ENCODE measurements around the gene SORL1. TPM values are rescaled to one million over a fixed set of nuclear protein-coding genes. Genes with fewer than 3 reads are reported as not detected.

SORL1 gene
- total and polyA plus RNA-seq, 2 of the 13 experiments (the other 11 are each of a cell fraction or from before 2014, with no cell fraction given): 21.3 to 148 TPM

DNA sequence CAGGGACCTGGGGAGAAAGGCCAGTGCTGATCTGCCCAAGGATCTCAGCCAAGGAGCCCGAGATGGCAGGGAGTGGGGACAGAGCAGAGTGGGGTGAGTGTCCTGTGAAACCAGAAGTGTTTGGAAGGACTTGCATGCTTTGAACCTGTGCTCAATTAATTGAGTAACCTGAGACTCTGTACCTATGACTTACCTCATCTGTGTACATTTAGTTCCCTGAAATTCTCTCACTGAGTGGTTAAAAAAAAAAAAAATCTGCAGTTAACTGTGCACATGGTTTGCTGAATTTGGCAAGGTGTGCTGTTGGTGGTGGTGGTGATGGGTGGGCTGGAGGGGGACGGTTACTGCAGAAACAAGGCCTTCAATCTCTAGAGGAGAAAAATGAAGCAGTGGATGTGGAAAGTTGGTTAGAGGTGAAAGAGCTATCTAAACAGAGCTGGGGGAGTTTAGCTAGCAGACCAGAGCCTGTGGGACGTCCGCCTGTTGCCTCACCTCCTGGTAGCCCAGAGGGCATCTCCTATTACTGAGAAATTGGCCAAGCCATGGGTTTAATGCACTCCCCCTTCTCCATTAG lies 8.9 kb downstream of the SORL1 start (continued):
- TF ChIP-seq, protein P1, sequence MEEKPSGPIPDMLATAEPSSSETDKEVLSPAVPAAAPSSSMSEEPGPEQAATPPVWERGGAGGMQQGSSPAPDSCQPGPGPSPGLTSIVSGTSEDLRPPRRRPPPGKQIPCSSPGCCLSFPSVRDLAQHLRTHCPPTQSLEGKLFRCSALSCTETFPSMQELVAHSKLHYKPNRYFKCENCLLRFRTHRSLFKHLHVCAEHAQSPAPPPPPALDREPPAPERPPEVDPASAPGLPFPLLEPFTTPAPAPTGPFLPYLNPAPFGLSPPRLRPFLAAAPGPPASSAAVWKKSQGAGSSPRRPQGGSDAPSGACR (CRISPR knock-in tag; IDR thresholded peaks at IDR 0.05): peak; percentile 37; the same call in 1 of the 2 replicates
- TF ChIP-seq, protein P2, sequence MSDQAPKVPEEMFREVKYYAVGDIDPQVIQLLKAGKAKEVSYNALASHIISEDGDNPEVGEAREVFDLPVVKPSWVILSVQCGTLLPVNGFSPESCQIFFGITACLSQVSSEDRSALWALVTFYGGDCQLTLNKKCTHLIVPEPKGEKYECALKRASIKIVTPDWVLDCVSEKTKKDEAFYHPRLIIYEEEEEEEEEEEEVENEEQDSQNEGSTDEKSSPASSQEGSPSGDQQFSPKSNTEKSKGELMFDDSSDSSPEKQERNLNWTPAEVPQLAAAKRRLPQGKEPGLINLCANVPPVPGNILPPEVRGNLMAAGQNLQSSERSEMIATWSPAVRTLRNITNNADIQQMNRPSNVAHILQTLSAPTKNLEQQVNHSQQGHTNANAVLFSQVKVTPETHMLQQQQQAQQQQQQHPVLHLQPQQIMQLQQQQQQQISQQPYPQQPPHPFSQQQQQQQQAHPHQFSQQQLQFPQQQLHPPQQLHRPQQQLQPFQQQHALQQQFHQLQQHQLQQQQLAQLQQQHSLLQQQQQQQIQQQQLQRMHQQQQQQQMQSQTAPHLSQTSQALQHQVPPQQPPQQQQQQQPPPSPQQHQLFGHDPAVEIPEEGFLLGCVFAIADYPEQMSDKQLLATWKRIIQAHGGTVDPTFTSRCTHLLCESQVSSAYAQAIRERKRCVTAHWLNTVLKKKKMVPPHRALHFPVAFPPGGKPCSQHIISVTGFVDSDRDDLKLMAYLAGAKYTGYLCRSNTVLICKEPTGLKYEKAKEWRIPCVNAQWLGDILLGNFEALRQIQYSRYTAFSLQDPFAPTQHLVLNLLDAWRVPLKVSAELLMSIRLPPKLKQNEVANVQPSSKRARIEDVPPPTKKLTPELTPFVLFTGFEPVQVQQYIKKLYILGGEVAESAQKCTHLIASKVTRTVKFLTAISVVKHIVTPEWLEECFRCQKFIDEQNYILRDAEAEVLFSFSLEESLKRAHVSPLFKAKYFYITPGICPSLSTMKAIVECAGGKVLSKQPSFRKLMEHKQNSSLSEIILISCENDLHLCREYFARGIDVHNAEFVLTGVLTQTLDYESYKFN (CRISPR knock-in tag; conservative IDR thresholded peaks at IDR 0.05): peak; percentile 77
- TF ChIP-seq ZNF567 (CRISPR knock-in tag; IDR thresholded peaks at IDR 0.05; ENCODE audit: borderline replicate concordance) (0 out of 2 replicates have a peak, but pooled peaks have one; percentile 49), ZNF337 (CRISPR knock-in tag; IDR thresholded peaks at IDR 0.05; ENCODE audit: borderline replicate concordance, low read depth) (no peak), GFI1 (CRISPR knock-in tag; IDR thresholded peaks at IDR 0.05; ENCODE audit: borderline replicate concordance) (peak; percentile 56; the same call in 1 of the 2 replicates), LCORL (IDR thresholded peaks at IDR 0.05) (peak; percentile 41; the same call in 1 of the 2 replicates), LCORL (CRISPR knock-in tag; IDR thresholded peaks at IDR 0.05) (peak; percentile 74), HNF4A (CRISPR knock-in tag; IDR thresholded peaks at IDR 0.05) (peak; percentile 71), FOXP1 (IDR thresholded peaks at IDR 0.05) (no peak), FOXP1 (CRISPR knock-in tag; IDR thresholded peaks at IDR 0.05) (peak; percentile 56), ZSCAN22 (CRISPR knock-in tag; IDR thresholded peaks at IDR 0.05) (no peak), PHF21A (CRISPR knock-in tag; IDR thresholded peaks at IDR 0.05) (peak; percentile 67)
- TF ChIP-seq, protein P3, sequence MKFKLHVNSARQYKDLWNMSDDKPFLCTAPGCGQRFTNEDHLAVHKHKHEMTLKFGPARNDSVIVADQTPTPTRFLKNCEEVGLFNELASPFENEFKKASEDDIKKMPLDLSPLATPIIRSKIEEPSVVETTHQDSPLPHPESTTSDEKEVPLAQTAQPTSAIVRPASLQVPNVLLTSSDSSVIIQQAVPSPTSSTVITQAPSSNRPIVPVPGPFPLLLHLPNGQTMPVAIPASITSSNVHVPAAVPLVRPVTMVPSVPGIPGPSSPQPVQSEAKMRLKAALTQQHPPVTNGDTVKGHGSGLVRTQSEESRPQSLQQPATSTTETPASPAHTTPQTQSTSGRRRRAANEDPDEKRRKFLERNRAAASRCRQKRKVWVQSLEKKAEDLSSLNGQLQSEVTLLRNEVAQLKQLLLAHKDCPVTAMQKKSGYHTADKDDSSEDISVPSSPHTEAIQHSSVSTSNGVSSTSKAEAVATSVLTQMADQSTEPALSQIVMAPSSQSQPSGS (CRISPR knock-in tag; IDR thresholded peaks at IDR 0.05): peak; percentile 65
- TF ChIP-seq, protein P4, sequence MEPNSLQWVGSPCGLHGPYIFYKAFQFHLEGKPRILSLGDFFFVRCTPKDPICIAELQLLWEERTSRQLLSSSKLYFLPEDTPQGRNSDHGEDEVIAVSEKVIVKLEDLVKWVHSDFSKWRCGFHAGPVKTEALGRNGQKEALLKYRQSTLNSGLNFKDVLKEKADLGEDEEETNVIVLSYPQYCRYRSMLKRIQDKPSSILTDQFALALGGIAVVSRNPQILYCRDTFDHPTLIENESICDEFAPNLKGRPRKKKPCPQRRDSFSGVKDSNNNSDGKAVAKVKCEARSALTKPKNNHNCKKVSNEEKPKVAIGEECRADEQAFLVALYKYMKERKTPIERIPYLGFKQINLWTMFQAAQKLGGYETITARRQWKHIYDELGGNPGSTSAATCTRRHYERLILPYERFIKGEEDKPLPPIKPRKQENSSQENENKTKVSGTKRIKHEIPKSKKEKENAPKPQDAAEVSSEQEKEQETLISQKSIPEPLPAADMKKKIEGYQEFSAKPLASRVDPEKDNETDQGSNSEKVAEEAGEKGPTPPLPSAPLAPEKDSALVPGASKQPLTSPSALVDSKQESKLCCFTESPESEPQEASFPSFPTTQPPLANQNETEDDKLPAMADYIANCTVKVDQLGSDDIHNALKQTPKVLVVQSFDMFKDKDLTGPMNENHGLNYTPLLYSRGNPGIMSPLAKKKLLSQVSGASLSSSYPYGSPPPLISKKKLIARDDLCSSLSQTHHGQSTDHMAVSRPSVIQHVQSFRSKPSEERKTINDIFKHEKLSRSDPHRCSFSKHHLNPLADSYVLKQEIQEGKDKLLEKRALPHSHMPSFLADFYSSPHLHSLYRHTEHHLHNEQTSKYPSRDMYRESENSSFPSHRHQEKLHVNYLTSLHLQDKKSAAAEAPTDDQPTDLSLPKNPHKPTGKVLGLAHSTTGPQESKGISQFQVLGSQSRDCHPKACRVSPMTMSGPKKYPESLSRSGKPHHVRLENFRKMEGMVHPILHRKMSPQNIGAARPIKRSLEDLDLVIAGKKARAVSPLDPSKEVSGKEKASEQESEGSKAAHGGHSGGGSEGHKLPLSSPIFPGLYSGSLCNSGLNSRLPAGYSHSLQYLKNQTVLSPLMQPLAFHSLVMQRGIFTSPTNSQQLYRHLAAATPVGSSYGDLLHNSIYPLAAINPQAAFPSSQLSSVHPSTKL (CRISPR knock-in tag; IDR thresholded peaks at IDR 0.05): peak; percentile 67
- TF ChIP-seq, protein P5, sequence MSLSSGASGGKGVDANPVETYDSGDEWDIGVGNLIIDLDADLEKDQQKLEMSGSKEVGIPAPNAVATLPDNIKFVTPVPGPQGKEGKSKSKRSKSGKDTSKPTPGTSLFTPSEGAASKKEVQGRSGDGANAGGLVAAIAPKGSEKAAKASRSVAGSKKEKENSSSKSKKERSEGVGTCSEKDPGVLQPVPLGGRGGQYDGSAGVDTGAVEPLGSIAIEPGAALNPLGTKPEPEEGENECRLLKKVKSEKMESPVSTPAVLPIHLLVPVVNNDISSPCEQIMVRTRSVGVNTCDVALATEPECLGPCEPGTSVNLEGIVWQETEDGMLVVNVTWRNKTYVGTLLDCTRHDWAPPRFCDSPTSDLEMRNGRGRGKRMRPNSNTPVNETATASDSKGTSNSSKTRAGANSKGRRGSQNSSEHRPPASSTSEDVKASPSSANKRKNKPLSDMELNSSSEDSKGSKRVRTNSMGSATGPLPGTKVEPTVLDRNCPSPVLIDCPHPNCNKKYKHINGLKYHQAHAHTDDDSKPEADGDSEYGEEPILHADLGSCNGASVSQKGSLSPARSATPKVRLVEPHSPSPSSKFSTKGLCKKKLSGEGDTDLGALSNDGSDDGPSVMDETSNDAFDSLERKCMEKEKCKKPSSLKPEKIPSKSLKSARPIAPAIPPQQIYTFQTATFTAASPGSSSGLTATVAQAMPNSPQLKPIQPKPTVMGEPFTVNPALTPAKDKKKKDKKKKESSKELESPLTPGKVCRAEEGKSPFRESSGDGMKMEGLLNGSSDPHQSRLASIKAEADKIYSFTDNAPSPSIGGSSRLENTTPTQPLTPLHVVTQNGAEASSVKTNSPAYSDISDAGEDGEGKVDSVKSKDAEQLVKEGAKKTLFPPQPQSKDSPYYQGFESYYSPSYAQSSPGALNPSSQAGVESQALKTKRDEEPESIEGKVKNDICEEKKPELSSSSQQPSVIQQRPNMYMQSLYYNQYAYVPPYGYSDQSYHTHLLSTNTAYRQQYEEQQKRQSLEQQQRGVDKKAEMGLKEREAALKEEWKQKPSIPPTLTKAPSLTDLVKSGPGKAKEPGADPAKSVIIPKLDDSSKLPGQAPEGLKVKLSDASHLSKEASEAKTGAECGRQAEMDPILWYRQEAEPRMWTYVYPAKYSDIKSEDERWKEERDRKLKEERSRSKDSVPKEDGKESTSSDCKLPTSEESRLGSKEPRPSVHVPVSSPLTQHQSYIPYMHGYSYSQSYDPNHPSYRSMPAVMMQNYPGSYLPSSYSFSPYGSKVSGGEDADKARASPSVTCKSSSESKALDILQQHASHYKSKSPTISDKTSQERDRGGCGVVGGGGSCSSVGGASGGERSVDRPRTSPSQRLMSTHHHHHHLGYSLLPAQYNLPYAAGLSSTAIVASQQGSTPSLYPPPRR (CRISPR knock-in tag; IDR thresholded peaks at IDR 0.05; ENCODE audit: borderline replicate concordance): peak; percentile 70; the same call in 1 of the 2 replicates

Data from HepG2 (cell line).